Upper lobe of right lung (tissue), 1 donor: ENCODE measurements around the gene CADPS. TPM values are rescaled to one million over a fixed set of nuclear protein-coding genes. Genes with fewer than 3 reads are reported as not detected.

ENCODE experiments used
- ATAC-seq: fragments of 200-7000 bp; cut with Tn5 transposase; one replicate; pipeline ENCODE4 v1.9.1; 2020; ENCODE audit warnings: mild to moderate bottlenecking, moderate library complexity
- DNase-seq: peaks from one replicate; pipeline ENCODE4 v3.0.0-alpha.2; 2020
- H3K27ac ChIP-seq: fragments of 200-600 bp; one replicate; pipeline ENCODE4 v1.8.0; 2022
- H3K27me3 ChIP-seq: fragments of 200-600 bp; one replicate; pipeline ENCODE4 v1.8.0; 2022; ENCODE audit warnings: mild to moderate bottlenecking
- H3K36me3 ChIP-seq: fragments of 200-600 bp; one replicate; pipeline ENCODE4 v1.8.0; 2022
- H3K4me1 ChIP-seq: fragments of 200-600 bp; one replicate; pipeline ENCODE4 v1.8.0; 2022
- H3K4me3 ChIP-seq: fragments of 200-600 bp; one replicate; pipeline ENCODE4 v1.8.0; 2022; ENCODE audit warnings: mild to moderate bottlenecking
- H3K9me3 ChIP-seq: fragments of 200-600 bp; one replicate; pipeline ENCODE4 v1.8.0; 2022
- intact Hi-C: fragments of 100-400 bp; cut with DNase I; formaldehyde crosslinking; loops from one replicate; pipeline ENCODE4 v1.11.0; 2022
- total RNA-seq: library from RNA; stranded (reverse); fragmentation: NEBNext Ultra II Directional; extraction: Animal tissue kit (Norgen Biotek cat#: 25700); gene quantifications from one replicate; pipeline ENCODE4 v1.2.1, GENCODE V29; 2021
- TF ChIP-seq, protein P1 (sequence below): fragments of 200-600 bp; IDR thresholded peaks from one replicate; pipeline ENCODE4 v1.8.0; 2022; ENCODE audit warnings: antibody characterized with exemption
- donor health status: DM: no; HTN: yes; CAD: no; lungs with severe emphysema.

CADPS gene
- total RNA-seq, 1 donor from 2014 or later, result 1.1 TPM

DNA sequence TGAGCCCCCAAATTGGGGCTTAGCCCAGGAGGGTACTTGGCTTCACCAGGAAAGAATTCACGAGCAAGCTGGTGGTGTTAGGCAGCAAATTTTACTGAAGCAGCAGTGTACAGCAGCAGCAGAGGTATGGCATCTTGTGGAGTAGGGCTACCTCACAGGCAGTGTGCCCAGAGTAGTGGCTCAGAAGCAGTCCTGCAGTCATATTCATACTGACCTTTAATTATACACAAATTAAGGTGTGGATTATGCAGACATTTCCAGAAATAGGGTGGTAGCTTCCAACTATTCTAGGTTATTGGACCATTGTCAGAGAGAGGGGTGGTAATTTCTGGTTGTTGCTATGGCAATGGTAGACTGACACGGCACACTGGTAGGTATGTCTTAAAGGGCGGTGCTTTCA is 20.7 kb upstream of the CADPS start:
- Histone ChIP-seq H3K4me3 (no peak overlapping the region), H3K27ac (no peak overlapping the region), H3K27me3 (no peaks in the 10 kb centered on the region), H3K9me3 (no peaks in the 10 kb centered on the region), H3K4me1 (no peaks in the 10 kb centered on the region), H3K36me3 (no peaks in the 10 kb centered on the region)
- intact Hi-C loops, result no loop called here
- DNase-seq (no peak), ATAC-seq (no peak)
- TF ChIP-seq, protein P1, sequence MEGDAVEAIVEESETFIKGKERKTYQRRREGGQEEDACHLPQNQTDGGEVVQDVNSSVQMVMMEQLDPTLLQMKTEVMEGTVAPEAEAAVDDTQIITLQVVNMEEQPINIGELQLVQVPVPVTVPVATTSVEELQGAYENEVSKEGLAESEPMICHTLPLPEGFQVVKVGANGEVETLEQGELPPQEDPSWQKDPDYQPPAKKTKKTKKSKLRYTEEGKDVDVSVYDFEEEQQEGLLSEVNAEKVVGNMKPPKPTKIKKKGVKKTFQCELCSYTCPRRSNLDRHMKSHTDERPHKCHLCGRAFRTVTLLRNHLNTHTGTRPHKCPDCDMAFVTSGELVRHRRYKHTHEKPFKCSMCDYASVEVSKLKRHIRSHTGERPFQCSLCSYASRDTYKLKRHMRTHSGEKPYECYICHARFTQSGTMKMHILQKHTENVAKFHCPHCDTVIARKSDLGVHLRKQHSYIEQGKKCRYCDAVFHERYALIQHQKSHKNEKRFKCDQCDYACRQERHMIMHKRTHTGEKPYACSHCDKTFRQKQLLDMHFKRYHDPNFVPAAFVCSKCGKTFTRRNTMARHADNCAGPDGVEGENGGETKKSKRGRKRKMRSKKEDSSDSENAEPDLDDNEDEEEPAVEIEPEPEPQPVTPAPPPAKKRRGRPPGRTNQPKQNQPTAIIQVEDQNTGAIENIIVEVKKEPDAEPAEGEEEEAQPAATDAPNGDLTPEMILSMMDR, result no peak

DNA sequence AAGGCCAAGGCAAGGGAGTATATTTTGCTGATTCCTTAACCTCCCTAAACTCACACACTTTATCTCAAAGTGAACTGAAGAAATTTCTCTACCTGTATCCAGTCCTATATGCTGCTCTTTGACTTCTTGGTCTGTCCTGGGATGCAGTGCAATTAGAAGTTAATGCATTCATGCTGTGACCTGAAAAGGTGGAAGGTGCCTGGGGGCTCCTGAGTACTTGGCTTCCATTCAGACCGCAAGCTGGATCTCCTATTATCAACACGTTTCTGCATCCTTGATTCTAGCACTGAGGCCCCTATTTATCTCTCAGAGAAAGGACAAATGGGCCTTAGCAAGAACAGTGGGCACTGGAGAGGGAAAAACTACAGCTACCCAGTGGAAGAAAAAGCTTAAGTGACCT is 17.7 kb upstream of the CADPS start:
- TF ChIP-seq, protein P1, result no peak
- DNase-seq, result no peak
- H3K36me3 ChIP-seq, result no peaks in the 10 kb centered on the region
- H3K4me3 ChIP-seq, result no peak overlapping the region
- H3K4me1 ChIP-seq, result no peaks in the 10 kb centered on the region
- no peaks in the 10 kb centered on the region for H3K9me3 ChIP-seq
- intact Hi-C loops, result no loop called here
- no peak for ATAC-seq
- H3K27me3 ChIP-seq, result no peaks in the 10 kb centered on the region
- no peak overlapping the region for H3K27ac ChIP-seq

DNA sequence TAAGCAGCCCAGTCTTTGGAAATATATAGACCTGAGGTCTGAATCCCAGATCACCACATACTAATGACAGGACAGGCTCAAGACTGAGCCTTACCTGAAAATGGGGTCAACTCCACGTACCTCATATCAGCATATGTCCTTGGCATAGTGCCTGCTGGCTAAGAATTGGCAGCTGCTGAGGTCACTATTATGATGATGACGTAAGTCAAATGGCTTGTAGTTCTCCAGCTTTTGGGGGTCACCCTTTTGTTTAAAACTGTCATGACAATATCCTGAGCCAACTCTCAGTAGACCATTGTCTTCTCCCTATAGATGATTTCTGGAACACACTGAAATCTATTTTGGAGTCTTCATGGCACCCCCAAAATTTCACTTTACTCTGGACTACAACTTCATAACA is 16.8 kb upstream of the CADPS start:
- Histone ChIP-seq H3K4me3 (no peak overlapping the region), H3K9me3 (no peaks in the 10 kb centered on the region), H3K27ac (no peak overlapping the region), H3K36me3 (no peaks in the 10 kb centered on the region), H3K27me3 (no peaks in the 10 kb centered on the region), H3K4me1 (no peaks in the 10 kb centered on the region)
- ATAC-seq, result no peak
- no peak for DNase-seq
- TF ChIP-seq, protein P1, result no peak
- intact Hi-C loops, result no loop called here

DNA sequence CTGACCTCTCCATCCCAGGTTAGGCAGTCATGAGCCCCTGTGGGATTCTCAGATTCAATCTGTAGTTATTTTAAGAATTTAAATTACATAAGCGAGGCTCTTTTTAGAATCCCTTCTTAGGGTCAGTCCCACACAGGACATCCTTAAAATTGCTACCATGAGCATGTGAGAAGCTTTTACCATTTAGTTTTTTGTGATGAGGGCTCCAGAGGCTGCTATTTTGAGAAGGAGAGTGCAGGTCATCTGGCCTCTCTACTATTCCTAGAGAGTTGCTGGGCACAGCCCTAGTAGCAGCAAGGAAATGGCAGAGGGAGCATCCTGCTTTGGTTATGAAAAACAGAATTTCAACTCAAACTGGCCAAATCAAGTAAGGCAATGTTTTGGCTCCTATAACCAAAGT is 13.6 kb upstream of the CADPS start:
- H3K27me3 ChIP-seq, result no peaks in the 10 kb centered on the region
- no peaks in the 10 kb centered on the region for H3K36me3 ChIP-seq
- ATAC-seq, result no peak
- H3K27ac ChIP-seq, result no peak overlapping the region
- no peak overlapping the region for H3K4me3 ChIP-seq
- TF ChIP-seq, protein P1, result no peak
- no peak for DNase-seq
- intact Hi-C loops, result no loop called here
- H3K4me1 ChIP-seq, result no peaks in the 10 kb centered on the region
- H3K9me3 ChIP-seq, result no peaks in the 10 kb centered on the region

DNA sequence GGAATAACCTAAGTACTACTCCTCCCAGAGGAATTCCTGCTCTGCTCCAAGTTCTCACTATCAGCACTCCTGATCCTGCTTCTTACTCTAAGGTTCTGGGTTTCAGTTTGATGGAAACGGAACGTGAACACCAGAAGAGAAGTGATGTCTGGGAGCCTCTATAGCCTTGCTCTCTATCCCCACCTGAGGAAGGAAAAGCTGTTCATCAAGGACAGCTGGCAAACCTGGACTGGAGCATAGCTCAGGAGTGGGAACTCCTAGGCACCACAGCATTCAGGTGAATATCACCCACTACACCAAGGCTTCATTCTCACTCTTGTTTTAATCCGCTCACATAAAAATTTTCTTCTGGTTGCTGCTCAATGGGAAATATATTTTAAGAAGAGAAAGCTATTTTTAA is 13.0 kb upstream of the CADPS start:
- intact Hi-C loops, result no loop called here
- TF ChIP-seq, protein P1, result no peak
- no peaks in the 10 kb centered on the region for H3K27me3 ChIP-seq
- ATAC-seq (no peak), DNase-seq (no peak)
- no peaks in the 10 kb centered on the region for H3K9me3 ChIP-seq
- H3K27ac ChIP-seq, result no peak overlapping the region
- no peaks in the 10 kb centered on the region for H3K4me1 ChIP-seq
- no peaks in the 10 kb centered on the region for H3K36me3 ChIP-seq
- no peak overlapping the region for H3K4me3 ChIP-seq

DNA sequence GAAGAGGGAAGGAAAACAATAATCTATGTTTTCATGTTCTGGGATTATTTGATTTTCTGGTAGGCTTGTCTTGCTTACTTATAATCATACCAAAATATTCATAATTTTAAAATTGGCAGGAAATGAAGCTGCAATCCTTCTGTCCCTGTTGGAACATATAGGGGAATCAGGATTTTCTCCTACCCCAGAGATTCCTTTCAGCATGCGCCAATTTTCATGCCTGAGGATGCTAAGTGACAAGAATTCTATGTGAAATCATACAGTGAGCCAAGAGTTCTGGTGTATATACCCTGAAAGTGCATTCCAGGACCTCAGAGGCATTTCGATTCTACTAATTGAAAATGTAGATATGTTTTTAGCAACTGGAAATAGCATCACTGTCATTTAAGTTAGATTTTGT is 9.9 kb upstream of the CADPS start:
- intact Hi-C loops, result no loop called here
- Histone ChIP-seq H3K36me3 (no peaks in the 10 kb centered on the region), H3K27ac (no peak overlapping the region), H3K4me3 (no peak overlapping the region), H3K4me1 (no peaks in the 10 kb centered on the region), H3K27me3 (no peaks in the 10 kb centered on the region), H3K9me3 (no peaks in the 10 kb centered on the region)
- DNase-seq (no peak), ATAC-seq (no peak)
- TF ChIP-seq, protein P1, result no peak
